Ovary (tissue), 9 donors: Measurements from ENCODE around the gene TP53BP2. TPM values are rescaled to one million over a fixed set of nuclear protein-coding genes. Genes with fewer than 3 reads are reported as not detected.

ENCODE experiments used
- DNase-seq, 5 donors: peaks; one replicate each; pipeline ENCODE4 v3.0.0-alpha.2; 2019 to 2020
- H3K27ac ChIP-seq, 2 donors: fragments of 200-600 bp; one replicate each; pipeline versions ENCODE4 v1.5.1 to v1.8.0; 2019 to 2022
- H3K27me3 ChIP-seq: fragments of 200-600 bp; one replicate; pipeline ENCODE4 v1.8.0; 2022
- H3K36me3 ChIP-seq: fragments of 200-600 bp; sonication (generic); one replicate; pipeline ENCODE4 v1.5.1; 2019
- H3K4me1 ChIP-seq: one replicate; pipeline ENCODE4 v1.8.1; 2013; ENCODE audit warnings: mild to moderate bottlenecking, moderate library complexity; ENCODE audit not compliant: insufficient read depth
- H3K4me3 ChIP-seq: fragments of 200-600 bp; sonication (generic); one replicate; pipeline ENCODE4 v1.5.1; 2017
- H3K9me3 ChIP-seq, 2 donors: fragments of 200-600 bp in 1 of 2; sonication (generic) in 1 of 2; one replicate each; pipeline versions ENCODE4 v1.5.1 to v1.8.1; 2013 to 2019; ENCODE audit warnings: mild to moderate bottlenecking in 1 of 2, moderate library complexity in 1 of 2
- EP300 ChIP-seq: sonication (generic); formaldehyde crosslinking; IDR thresholded peaks from one replicate; pipeline ENCODE4 v1.6.1; 2017; ENCODE audit warnings: antibody characterized with exemption
- POLR2A ChIP-seq: fragments of 450-650 bp; IDR thresholded peaks from one replicate; pipeline ENCODE4 v1.6.1; 2017; ENCODE audit warnings: antibody characterized with exemption, mild to moderate bottlenecking, moderate library complexity
- WGBS, 3 donors: extraction: QIAGEN DNeasy Blood & Tissue Kit in 1 of 3; methylation state at CpG; one replicate each; pipeline versions ENCODE4 v1.1.5 to v1.1.7; 2013 to 2017; 5-methylcytosine and 5-hydroxymethylcytosine counted together
- intact Hi-C, 4 donors: fragments of 100-400 bp; cut with DNase I; formaldehyde crosslinking; loops; one replicate each; pipeline versions ENCODE4 v1.11.0 to v1.15.1; 2022 to 2023
- polyA plus RNA-seq, 2 donors: library from polyadenylated mRNA; stranded (reverse); fragments of 200-250 nt in 1 of 2; fragments of 350-450 nt in 1 of 2; fragmentation: Illumina TruSeq in 1 of 2; extraction: RNeasy Lipid Tissue Mini Kit (QIAGEN cat#74804) in 1 of 2; gene quantifications; one replicate each; pipeline ENCODE4 v1.2.3, GENCODE V29; 2013 to 2014
- total RNA-seq, 7 donors: library from RNA; depleted of rRNA in 2 of 7; stranded (reverse); fragments of >200 nt in 2 of 7; fragmentation: NEBNext Ultra II Directional in 3 of 7; extraction: Animal tissue kit (Norgen Biotek cat#: 25700) in 3 of 7; gene quantifications; one replicate each; pipeline versions ENCODE4 v1.1.0 to v1.2.4, GENCODE V29; 2016 to 2023
- TF ChIP-seq, protein P1 (sequence below), 3 donors: fragments of 450-650 bp in 2 of 3; fragments of 200-600 bp in 1 of 3; IDR thresholded peaks; one replicate each; pipeline versions ENCODE4 v1.5.1 to v1.8.0; 2016 to 2022; ENCODE audit warnings: antibody characterized with exemption in 3 of 3, mild to moderate bottlenecking in 1 of 3
- donor health status: DM: no; HTN: no; CAD: no; lungs with moderate emphysema.
- donor health status: DM: no; HTN: no; CAD: no.
- donor health status: Bipolar disorder and iron deficiency.
- donor health status: DM: yes; HTN: yes; CAD: no.
- donor health status: DM: no; HTN: no; CAD: no.
- donor health status: DM: yes; HTN: yes; CAD: no.

TP53BP2 gene
- total and polyA plus RNA-seq, 9 donors = 12.4 to 43.6 (median 36.8) TPM

GRCh38 chr1:223771469-223771813, 74.3 kb downstream of the TP53BP2 start:
- WGBS, 3 donors = 25 to 34% (median 29%) methylated on average over 2 of the region's 2 CpGs
- Histone ChIP-seq H3K9me3 (no peaks in the 10 kb centered on the region), H3K27ac (peak overlapping the region; percentile 81 to 89), H3K36me3 (no peaks in the 10 kb centered on the region), H3K4me3 (no peak overlapping the region), H3K4me1 (peaks cover 10% of the 10 kb centered on the region), H3K27me3 (no peaks in the 10 kb centered on the region)
- DNase-seq = no peak
- intact Hi-C loops = no loop called here
- TF ChIP-seq POLR2A (no peak), EP300 (no peak)
- TF ChIP-seq, protein P1, sequence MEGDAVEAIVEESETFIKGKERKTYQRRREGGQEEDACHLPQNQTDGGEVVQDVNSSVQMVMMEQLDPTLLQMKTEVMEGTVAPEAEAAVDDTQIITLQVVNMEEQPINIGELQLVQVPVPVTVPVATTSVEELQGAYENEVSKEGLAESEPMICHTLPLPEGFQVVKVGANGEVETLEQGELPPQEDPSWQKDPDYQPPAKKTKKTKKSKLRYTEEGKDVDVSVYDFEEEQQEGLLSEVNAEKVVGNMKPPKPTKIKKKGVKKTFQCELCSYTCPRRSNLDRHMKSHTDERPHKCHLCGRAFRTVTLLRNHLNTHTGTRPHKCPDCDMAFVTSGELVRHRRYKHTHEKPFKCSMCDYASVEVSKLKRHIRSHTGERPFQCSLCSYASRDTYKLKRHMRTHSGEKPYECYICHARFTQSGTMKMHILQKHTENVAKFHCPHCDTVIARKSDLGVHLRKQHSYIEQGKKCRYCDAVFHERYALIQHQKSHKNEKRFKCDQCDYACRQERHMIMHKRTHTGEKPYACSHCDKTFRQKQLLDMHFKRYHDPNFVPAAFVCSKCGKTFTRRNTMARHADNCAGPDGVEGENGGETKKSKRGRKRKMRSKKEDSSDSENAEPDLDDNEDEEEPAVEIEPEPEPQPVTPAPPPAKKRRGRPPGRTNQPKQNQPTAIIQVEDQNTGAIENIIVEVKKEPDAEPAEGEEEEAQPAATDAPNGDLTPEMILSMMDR (IDR thresholded peaks at IDR 0.05) = no peak

DNA sequence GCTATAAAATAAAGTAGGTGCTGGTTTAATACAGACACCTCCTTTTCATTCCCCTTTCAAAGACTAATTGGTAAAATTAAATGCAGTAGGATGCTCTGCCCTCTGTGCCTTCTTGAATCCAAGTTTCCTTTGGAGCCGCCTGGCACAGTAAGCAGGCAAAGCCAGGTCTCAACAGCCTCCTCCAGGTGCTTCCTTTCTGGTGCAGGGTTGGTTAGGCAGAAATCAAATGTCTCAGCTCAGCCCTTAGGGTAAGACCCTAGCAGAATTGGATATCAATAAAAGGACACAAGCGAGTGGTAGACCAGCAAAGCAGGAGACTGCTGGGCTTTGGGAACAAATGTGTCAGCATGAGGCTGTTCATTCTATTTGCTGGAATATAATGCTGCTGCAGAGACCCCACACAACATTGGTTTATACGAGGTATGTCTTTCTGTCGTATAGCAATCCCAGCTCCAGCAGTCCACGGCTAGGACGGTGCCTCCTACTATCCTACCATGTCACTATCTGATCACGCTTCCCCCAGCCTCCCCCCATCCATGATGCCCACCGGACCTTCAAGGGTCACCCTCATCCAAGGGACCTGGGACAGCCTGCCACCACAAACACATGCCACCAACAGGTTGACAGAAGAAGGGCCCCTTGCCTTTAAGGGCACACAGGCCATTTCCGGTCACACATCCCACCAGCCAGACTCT, 75.0 kb downstream of the TP53BP2 start:
- TF ChIP-seq, protein P1 (IDR thresholded peaks at IDR 0.05) = no peak
- TF ChIP-seq EP300 = no peak
- no peak for TF ChIP-seq POLR2A
- Histone ChIP-seq H3K9me3 (no peaks in the 10 kb centered on the region), H3K4me1 (peaks cover 10% of the 10 kb centered on the region), H3K36me3 (no peaks in the 10 kb centered on the region), H3K27ac (peak overlapping the region; percentile 81 to 89), H3K4me3 (no peak overlapping the region), H3K27me3 (no peaks in the 10 kb centered on the region)
- WGBS, 3 donors = 89 to 91% (median 91%) methylated on average over 9 of the region's 9 CpGs
- intact Hi-C loops = no loop called here
- no peak for DNase-seq

DNA sequence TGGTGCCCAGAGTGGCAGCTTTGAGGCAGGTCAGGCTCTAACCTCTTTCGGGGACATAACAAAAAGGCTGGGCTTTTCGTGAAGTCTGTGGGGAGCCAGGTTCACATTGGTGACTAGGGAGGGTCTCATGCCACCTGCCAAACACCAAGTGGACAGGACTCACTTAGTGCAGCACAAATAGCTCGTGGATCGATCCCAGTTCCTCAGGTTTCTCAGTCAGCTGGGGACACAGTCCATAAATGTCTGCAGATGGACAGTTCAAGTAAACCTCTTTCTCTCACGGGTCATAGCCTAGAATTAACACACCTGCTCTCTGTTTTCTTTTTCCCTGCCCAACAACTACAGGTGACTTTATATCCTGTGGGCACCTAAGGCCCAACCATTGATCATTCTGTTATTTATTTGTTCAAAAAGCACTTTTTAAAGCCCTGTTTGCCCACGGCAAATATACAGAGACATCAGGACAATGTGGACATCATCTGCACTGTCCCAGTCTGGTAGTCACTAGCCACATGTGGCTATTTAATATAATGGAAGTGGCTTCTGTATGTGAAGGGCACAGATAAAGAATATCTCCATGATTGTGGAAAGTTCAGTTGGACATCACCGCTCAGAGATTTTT, 79.9 kb downstream of the TP53BP2 start:
- H3K27ac ChIP-seq = no peak overlapping the region
- WGBS, 3 donors = 77 to 87% (median 79%) methylated on average over 7 of the region's 7 CpGs
- H3K4me3 ChIP-seq = no peak overlapping the region
- H3K27me3 ChIP-seq = no peaks in the 10 kb centered on the region
- no peaks in the 10 kb centered on the region for H3K9me3 ChIP-seq
- DNase-seq = no peak
- intact Hi-C loops = no loop called here
- peaks cover under 1% of the 10 kb centered on the region for H3K4me1 ChIP-seq
- TF ChIP-seq EP300 = no peak
- TF ChIP-seq, protein P1 (IDR thresholded peaks at IDR 0.05) = no peak
- TF ChIP-seq POLR2A = no peak
- H3K36me3 ChIP-seq = no peaks in the 10 kb centered on the region

DNA sequence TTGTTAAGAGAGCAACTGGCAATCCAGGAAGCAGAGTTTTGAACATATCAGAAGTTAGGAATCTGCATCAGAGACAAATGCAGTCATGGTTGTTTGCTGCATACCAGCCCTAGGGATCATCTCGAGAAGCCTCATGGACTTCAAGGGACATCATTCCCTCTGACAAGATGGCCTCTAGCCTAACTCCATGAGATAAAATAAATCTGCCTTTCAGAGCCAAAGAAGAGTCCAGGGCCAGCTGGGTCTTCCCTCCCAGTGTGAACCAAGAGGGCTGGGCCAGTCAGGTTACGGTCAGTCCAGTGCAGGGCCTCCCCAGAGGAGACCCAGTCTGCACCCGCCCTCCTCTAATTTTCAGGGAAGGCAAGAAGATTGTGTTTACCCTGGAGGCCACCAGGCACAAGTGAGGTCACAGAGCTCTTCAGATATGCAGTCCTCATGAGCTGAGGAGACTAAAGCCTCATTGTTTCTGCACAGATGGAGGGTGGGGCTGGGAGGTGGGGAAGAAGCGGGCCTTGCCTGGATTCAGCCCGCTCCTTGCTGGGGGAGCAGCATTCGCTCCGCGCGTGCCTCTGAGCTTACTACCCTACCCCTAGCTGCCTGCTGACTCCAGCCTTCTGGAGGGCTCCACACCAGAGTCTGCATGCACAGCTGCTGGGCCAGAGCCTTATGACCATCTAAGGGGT, 80.6 kb downstream of the TP53BP2 start:
- 78 to 80% (median 79%) methylated on average over 9 of the region's 9 CpGs for WGBS, 3 donors
- Histone ChIP-seq H3K27me3 (no peaks in the 10 kb centered on the region), H3K27ac (no peak overlapping the region), H3K4me1 (no peaks in the 10 kb centered on the region), H3K9me3 (no peaks in the 10 kb centered on the region), H3K4me3 (no peak overlapping the region), H3K36me3 (no peaks in the 10 kb centered on the region)
- intact Hi-C loops = no loop called here
- TF ChIP-seq EP300 (no peak), POLR2A (no peak)
- TF ChIP-seq, protein P1 (IDR thresholded peaks at IDR 0.05) = no peak
- no peak for DNase-seq
